ENCODE data around the gene GDPD5. TPM values are rescaled to one million over a fixed set of nuclear protein-coding genes. Genes with fewer than 3 reads are reported as not detected.

The GDPD5 gene
- total RNA-seq, 1 experiment from 2014 or later: 12.2 TPM

DNA sequence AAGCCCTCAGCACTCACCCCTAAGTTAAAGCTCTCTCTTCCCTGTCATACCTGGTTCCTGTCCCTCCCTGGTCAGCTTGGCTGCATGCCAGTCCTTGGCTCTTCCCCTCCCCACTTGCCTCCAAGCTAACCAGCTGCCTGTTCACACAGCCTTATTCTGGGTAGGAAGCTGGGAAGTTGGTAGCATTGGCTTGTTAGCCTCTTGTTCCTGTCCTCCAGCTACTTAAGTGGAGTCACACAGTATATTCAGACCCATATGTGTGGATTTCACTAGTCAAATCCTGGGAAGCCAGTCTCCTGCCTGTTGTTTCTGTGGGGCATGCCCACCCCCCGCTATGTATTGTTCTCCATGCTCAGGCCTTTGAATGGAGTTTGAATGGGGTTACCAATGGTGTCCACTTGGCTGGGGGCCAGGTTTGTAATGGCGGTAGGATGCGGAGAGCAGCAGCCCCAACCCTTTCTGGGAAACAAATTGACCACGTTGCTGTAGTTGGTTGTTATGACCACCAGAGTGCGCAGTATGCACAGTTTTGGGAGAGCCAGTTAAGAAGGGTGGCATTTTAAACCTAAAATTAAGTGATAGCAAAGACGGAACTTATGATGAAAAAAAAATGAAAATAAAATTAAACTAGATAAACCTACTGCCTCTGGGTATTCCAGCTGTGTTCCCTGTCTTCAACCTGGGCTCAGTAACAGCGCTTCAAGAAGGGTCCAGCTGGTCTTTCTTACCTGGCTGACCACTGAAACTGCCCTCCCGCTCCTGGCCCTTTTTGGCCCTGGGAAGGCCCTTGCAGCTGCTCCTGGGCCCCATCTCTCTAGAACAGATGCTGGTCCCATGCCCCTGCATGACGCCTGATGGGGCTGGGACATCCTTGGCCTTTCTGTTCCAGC is 137.1 kb downstream of the GDPD5 start (continued):
- TF ChIP-seq, protein P1, sequence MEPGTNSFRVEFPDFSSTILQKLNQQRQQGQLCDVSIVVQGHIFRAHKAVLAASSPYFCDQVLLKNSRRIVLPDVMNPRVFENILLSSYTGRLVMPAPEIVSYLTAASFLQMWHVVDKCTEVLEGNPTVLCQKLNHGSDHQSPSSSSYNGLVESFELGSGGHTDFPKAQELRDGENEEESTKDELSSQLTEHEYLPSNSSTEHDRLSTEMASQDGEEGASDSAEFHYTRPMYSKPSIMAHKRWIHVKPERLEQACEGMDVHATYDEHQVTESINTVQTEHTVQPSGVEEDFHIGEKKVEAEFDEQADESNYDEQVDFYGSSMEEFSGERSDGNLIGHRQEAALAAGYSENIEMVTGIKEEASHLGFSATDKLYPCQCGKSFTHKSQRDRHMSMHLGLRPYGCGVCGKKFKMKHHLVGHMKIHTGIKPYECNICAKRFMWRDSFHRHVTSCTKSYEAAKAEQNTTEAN (CRISPR knock-in tag; IDR thresholded peaks at IDR 0.05): no peak
- TF ChIP-seq FOXJ3 (CRISPR knock-in tag; IDR thresholded peaks at IDR 0.05; ENCODE audit: borderline replicate concordance) (no peak), TCF7 (CRISPR knock-in tag; IDR thresholded peaks at IDR 0.05; ENCODE audit: low read depth) (no peak), CBFB (CRISPR knock-in tag; IDR thresholded peaks at IDR 0.05; ENCODE audit: low read depth) (no peak), RELA (CRISPR knock-in tag; IDR thresholded peaks at IDR 0.05; ENCODE audit: borderline replicate concordance) (no peak), ZNF121 (CRISPR knock-in tag; IDR thresholded peaks at IDR 0.05) (no peak), NR2C2 (CRISPR knock-in tag; IDR thresholded peaks at IDR 0.05) (no peak), NR3C1 (CRISPR knock-in tag; conservative IDR thresholded peaks at IDR 0.05; ENCODE audit: low read depth) (no peak), TEAD1 (CRISPR knock-in tag; IDR thresholded peaks at IDR 0.05) (no peak), PRRX2 (CRISPR knock-in tag; IDR thresholded peaks at IDR 0.05) (0 out of 2 replicates have a peak, but pooled peaks have one; percentile 37), CREM (CRISPR knock-in tag; IDR thresholded peaks at IDR 0.05) (no peak), MYBL2 (CRISPR knock-in tag; IDR thresholded peaks at IDR 0.05) (no peak), NFYB (CRISPR knock-in tag; conservative IDR thresholded peaks at IDR 0.05; ENCODE audit: low read depth) (no peak)
- TF ChIP-seq, protein P2, sequence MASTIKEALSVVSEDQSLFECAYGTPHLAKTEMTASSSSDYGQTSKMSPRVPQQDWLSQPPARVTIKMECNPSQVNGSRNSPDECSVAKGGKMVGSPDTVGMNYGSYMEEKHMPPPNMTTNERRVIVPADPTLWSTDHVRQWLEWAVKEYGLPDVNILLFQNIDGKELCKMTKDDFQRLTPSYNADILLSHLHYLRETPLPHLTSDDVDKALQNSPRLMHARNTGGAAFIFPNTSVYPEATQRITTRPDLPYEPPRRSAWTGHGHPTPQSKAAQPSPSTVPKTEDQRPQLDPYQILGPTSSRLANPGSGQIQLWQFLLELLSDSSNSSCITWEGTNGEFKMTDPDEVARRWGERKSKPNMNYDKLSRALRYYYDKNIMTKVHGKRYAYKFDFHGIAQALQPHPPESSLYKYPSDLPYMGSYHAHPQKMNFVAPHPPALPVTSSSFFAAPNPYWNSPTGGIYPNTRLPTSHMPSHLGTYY (CRISPR knock-in tag; IDR thresholded peaks at IDR 0.05): peak; percentile 84
- TF ChIP-seq, protein P3, sequence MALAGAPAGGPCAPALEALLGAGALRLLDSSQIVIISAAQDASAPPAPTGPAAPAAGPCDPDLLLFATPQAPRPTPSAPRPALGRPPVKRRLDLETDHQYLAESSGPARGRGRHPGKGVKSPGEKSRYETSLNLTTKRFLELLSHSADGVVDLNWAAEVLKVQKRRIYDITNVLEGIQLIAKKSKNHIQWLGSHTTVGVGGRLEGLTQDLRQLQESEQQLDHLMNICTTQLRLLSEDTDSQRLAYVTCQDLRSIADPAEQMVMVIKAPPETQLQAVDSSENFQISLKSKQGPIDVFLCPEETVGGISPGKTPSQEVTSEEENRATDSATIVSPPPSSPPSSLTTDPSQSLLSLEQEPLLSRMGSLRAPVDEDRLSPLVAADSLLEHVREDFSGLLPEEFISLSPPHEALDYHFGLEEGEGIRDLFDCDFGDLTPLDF (CRISPR knock-in tag; IDR thresholded peaks at IDR 0.05): no peak
- TF ChIP-seq, protein P4, sequence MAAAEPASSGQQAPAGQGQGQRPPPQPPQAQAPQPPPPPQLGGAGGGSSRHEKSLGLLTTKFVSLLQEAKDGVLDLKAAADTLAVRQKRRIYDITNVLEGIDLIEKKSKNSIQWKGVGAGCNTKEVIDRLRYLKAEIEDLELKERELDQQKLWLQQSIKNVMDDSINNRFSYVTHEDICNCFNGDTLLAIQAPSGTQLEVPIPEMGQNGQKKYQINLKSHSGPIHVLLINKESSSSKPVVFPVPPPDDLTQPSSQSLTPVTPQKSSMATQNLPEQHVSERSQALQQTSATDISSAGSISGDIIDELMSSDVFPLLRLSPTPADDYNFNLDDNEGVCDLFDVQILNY (CRISPR knock-in tag; IDR thresholded peaks at IDR 0.05): no peak
- TF ChIP-seq, protein P5, sequence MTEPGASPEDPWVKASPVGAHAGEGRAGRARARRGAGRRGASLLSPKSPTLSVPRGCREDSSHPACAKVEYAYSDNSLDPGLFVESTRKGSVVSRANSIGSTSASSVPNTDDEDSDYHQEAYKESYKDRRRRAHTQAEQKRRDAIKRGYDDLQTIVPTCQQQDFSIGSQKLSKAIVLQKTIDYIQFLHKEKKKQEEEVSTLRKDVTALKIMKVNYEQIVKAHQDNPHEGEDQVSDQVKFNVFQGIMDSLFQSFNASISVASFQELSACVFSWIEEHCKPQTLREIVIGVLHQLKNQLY (CRISPR knock-in tag; IDR thresholded peaks at IDR 0.05): no peak
- TF ChIP-seq, protein P6, sequence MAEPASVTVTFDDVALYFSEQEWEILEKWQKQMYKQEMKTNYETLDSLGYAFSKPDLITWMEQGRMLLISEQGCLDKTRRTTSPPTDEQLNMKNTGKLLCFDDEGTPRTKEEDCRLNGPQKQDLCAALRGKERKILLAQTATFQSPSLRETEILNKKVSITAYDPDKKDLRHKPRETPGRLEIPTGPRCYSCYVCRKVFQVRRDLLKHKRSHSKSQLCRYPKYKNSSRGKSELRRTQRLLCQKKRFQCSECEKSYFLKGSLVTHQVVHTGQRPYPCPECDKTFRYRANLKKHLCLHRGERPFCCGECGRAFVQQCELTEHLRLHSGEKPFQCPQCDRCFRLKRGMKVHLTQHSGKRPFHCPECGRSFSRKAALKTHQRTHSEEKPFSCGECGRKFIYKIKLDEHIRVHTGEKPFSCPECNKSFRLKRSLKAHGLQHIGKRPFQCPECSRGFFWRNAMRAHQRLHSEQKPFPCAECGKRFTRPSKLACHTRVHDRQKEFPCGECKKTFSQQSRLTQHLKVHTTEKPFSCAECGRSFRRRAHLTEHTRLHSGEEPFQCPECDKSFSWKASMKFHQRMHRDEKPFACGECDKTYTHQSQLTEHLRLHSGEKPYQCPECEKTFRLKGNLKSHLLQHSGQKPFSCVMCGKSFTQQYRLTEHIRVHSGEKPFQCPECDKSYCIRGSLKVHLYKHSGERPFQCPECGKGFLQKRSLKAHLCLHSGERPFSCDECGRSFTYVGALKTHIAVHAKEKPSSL (CRISPR knock-in tag; conservative IDR thresholded peaks at IDR 0.05): no peak
- TF ChIP-seq, protein P7, sequence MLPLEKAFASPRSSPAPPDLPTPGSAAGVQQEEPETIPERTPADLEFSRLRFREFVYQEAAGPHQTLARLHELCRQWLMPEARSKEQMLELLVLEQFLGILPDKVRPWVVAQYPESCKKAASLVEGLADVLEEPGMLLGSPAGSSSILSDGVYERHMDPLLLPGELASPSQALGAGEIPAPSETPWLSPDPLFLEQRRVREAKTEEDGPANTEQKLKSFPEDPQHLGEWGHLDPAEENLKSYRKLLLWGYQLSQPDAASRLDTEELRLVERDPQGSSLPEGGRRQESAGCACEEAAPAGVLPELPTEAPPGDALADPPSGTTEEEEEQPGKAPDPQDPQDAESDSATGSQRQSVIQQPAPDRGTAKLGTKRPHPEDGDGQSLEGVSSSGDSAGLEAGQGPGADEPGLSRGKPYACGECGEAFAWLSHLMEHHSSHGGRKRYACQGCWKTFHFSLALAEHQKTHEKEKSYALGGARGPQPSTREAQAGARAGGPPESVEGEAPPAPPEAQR (CRISPR knock-in tag; IDR thresholded peaks at IDR 0.05): peak; percentile 75; the same call in 1 of the 2 replicates
- TF ChIP-seq, protein P8, sequence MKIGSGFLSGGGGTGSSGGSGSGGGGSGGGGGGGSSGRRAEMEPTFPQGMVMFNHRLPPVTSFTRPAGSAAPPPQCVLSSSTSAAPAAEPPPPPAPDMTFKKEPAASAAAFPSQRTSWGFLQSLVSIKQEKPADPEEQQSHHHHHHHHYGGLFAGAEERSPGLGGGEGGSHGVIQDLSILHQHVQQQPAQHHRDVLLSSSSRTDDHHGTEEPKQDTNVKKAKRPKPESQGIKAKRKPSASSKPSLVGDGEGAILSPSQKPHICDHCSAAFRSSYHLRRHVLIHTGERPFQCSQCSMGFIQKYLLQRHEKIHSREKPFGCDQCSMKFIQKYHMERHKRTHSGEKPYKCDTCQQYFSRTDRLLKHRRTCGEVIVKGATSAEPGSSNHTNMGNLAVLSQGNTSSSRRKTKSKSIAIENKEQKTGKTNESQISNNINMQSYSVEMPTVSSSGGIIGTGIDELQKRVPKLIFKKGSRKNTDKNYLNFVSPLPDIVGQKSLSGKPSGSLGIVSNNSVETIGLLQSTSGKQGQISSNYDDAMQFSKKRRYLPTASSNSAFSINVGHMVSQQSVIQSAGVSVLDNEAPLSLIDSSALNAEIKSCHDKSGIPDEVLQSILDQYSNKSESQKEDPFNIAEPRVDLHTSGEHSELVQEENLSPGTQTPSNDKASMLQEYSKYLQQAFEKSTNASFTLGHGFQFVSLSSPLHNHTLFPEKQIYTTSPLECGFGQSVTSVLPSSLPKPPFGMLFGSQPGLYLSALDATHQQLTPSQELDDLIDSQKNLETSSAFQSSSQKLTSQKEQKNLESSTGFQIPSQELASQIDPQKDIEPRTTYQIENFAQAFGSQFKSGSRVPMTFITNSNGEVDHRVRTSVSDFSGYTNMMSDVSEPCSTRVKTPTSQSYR (CRISPR knock-in tag; IDR thresholded peaks at IDR 0.05): no peak
- TF ChIP-seq, protein P9, sequence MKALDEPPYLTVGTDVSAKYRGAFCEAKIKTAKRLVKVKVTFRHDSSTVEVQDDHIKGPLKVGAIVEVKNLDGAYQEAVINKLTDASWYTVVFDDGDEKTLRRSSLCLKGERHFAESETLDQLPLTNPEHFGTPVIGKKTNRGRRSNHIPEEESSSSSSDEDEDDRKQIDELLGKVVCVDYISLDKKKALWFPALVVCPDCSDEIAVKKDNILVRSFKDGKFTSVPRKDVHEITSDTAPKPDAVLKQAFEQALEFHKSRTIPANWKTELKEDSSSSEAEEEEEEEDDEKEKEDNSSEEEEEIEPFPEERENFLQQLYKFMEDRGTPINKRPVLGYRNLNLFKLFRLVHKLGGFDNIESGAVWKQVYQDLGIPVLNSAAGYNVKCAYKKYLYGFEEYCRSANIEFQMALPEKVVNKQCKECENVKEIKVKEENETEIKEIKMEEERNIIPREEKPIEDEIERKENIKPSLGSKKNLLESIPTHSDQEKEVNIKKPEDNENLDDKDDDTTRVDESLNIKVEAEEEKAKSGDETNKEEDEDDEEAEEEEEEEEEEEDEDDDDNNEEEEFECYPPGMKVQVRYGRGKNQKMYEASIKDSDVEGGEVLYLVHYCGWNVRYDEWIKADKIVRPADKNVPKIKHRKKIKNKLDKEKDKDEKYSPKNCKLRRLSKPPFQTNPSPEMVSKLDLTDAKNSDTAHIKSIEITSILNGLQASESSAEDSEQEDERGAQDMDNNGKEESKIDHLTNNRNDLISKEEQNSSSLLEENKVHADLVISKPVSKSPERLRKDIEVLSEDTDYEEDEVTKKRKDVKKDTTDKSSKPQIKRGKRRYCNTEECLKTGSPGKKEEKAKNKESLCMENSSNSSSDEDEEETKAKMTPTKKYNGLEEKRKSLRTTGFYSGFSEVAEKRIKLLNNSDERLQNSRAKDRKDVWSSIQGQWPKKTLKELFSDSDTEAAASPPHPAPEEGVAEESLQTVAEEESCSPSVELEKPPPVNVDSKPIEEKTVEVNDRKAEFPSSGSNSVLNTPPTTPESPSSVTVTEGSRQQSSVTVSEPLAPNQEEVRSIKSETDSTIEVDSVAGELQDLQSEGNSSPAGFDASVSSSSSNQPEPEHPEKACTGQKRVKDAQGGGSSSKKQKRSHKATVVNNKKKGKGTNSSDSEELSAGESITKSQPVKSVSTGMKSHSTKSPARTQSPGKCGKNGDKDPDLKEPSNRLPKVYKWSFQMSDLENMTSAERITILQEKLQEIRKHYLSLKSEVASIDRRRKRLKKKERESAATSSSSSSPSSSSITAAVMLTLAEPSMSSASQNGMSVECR (CRISPR knock-in tag; IDR thresholded peaks at IDR 0.05; ENCODE audit: borderline replicate concordance): no peak
